ENCODE measurements around the gene HFE. TPM values are rescaled to one million over a fixed set of nuclear protein-coding genes. Genes with fewer than 3 reads are reported as not detected.

Gene HFE
- total and polyA plus RNA-seq, 2 of the 13 experiments (the other 11 are each of a cell fraction or from before 2014, with no cell fraction given): 3.7 to 6.3 TPM

DNA sequence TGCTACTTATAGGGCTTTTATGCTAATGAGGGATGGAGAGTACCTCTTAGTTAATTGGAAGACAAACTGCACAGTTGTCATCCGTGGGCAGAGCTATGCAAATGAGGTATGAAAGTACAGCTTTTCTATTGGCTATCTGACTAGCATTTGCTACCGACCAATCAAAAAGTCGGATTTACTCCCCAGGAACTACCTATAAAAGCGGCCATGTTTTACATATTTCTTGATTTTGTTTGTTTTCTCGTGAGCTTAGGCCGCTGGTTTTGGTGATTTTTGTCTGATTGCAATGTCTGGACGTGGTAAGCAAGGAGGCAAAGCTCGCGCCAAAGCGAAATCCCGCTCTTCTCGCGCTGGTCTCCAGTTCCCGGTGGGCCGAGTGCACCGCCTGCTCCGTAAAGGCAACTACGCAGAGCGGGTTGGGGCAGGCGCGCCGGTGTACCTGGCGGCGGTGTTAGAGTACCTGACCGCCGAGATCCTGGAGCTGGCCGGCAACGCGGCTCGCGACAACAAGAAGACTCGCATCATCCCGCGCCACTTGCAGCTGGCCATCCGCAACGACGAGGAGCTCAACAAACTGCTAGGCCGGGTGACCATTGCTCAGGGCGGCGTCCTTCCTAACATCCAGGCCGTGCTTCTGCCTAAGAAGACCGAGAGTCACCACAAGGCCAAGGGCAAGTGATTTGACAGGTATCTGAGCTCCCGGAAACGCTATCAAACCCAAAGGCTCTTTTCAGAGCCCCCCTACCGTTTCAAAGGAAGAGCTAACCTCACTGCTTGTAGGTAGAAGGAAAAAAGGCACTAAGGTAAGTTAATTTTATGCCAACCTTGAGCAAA is 36.9 kb downstream of the HFE start (continued):
- TF ChIP-seq ZNF441 (CRISPR knock-in tag; IDR thresholded peaks at IDR 0.05; ENCODE audit: borderline replicate concordance) (peak; percentile 70; the same call in 1 of the 2 replicates), ZNF709 (CRISPR knock-in tag; IDR thresholded peaks at IDR 0.05) (no peak), ZBTB3 (CRISPR knock-in tag; IDR thresholded peaks at IDR 0.05; ENCODE audit: borderline replicate concordance, low read depth) (0 out of 2 replicates have a peak, but pooled peaks have one; percentile 9), ZNF180 (CRISPR knock-in tag; IDR thresholded peaks at IDR 0.05; ENCODE audit: borderline replicate concordance, low read depth) (peak; percentile 58; the same call in 1 of the 2 replicates), HES4 (CRISPR knock-in tag; IDR thresholded peaks at IDR 0.05; ENCODE audit: borderline replicate concordance) (no peak), NFE2L1 (CRISPR knock-in tag; IDR thresholded peaks at IDR 0.05; ENCODE audit: borderline replicate concordance) (no peak; the same call in 1 of the 2 replicates), ELF4 (CRISPR knock-in tag; IDR thresholded peaks at IDR 0.05; ENCODE audit: borderline replicate concordance) (peak; percentile 26; the same call in 1 of the 2 replicates), ZNF484 (CRISPR knock-in tag; IDR thresholded peaks at IDR 0.05; ENCODE audit: borderline replicate concordance, low read depth) (no peak), ZNF577 (CRISPR knock-in tag; IDR thresholded peaks at IDR 0.05; ENCODE audit: borderline replicate concordance, low read depth) (no peak), ZNF138 (CRISPR knock-in tag; IDR thresholded peaks at IDR 0.05; ENCODE audit: low read depth) (no peak; the same call in 1 of the 2 replicates), ZNF543 (CRISPR knock-in tag; IDR thresholded peaks at IDR 0.05) (no peak), RXRA (CRISPR knock-in tag; IDR thresholded peaks at IDR 0.05) (no peak), ARNT (IDR thresholded peaks at IDR 0.05) (no peak), SPEN (CRISPR knock-in tag; IDR thresholded peaks at IDR 0.05; ENCODE audit: low read depth) (peak; percentile 85), ZBTB38 (CRISPR knock-in tag; IDR thresholded peaks at IDR 0.05) (peak; percentile 70)
- TF ChIP-seq, protein P1, sequence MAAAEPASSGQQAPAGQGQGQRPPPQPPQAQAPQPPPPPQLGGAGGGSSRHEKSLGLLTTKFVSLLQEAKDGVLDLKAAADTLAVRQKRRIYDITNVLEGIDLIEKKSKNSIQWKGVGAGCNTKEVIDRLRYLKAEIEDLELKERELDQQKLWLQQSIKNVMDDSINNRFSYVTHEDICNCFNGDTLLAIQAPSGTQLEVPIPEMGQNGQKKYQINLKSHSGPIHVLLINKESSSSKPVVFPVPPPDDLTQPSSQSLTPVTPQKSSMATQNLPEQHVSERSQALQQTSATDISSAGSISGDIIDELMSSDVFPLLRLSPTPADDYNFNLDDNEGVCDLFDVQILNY (CRISPR knock-in tag; conservative IDR thresholded peaks at IDR 0.05): no peak
- TF ChIP-seq, protein P2, sequence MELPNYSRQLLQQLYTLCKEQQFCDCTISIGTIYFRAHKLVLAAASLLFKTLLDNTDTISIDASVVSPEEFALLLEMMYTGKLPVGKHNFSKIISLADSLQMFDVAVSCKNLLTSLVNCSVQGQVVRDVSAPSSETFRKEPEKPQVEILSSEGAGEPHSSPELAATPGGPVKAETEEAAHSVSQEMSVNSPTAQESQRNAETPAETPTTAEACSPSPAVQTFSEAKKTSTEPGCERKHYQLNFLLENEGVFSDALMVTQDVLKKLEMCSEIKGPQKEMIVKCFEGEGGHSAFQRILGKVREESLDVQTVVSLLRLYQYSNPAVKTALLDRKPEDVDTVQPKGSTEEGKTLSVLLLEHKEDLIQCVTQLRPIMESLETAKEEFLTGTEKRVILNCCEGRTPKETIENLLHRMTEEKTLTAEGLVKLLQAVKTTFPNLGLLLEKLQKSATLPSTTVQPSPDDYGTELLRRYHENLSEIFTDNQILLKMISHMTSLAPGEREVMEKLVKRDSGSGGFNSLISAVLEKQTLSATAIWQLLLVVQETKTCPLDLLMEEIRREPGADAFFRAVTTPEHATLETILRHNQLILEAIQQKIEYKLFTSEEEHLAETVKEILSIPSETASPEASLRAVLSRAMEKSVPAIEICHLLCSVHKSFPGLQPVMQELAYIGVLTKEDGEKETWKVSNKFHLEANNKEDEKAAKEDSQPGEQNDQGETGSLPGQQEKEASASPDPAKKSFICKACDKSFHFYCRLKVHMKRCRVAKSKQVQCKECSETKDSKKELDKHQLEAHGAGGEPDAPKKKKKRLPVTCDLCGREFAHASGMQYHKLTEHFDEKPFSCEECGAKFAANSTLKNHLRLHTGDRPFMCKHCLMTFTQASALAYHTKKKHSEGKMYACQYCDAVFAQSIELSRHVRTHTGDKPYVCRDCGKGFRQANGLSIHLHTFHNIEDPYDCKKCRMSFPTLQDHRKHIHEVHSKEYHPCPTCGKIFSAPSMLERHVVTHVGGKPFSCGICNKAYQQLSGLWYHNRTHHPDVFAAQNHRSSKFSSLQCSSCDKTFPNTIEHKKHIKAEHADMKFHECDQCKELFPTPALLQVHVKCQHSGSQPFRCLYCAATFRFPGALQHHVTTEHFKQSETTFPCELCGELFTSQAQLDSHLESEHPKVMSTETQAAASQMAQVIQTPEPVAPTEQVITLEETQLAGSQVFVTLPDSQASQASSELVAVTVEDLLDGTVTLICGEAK (IDR thresholded peaks at IDR 0.05): no peak
- TF ChIP-seq, protein P2 (CRISPR knock-in tag; IDR thresholded peaks at IDR 0.05): 0 out of 2 replicates have a peak, but pooled peaks have one; percentile 24
- TF ChIP-seq, protein P3, sequence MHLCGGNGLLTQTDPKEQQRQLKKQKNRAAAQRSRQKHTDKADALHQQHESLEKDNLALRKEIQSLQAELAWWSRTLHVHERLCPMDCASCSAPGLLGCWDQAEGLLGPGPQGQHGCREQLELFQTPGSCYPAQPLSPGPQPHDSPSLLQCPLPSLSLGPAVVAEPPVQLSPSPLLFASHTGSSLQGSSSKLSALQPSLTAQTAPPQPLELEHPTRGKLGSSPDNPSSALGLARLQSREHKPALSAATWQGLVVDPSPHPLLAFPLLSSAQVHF (CRISPR knock-in tag; IDR thresholded peaks at IDR 0.05): peak; percentile 63; the same call in 1 of the 2 replicates
